ENCODE measurements around the gene MAP7.

GRCh38 chr6:136323431-136324112 is 226.7 kb downstream of the MAP7 start:
- no peak for TF ChIP-seq CTCF (IDR thresholded peaks at IDR 0.05; ENCODE audit: poor library complexity, severe bottlenecking)
- no peak for TF ChIP-seq EP300 (conservative IDR thresholded peaks at IDR 0.05; ENCODE audit: poor library complexity, severe bottlenecking)

Measured in neural cell (in vitro differentiated cells).